HEK293 (cell line): ENCODE results near the gene PARD3B.

Experiments
- CTCF ChIA-PET: fragments of 350-600 bp; formaldehyde crosslinking; extraction: SDS; loops from one replicate; lab custom pipeline; 2021; ENCODE audit warnings: antibody characterized with exemption; lab: Yijun Ruan, JAX
- POLR2A ChIA-PET: fragments of 300-600 bp; formaldehyde crosslinking; extraction: SDS; loops from one replicate; lab custom pipeline; 2020; ENCODE audit warnings: antibody characterized with exemption, inconsistent platforms; lab: Yijun Ruan, JAX
- H3K27ac ChIP-seq: fragments of 200-500 bp; sonication (Bioruptor generic); 2 replicates; pipeline ENCODE4 v1.5.1; 2014; ENCODE audit warnings: low read depth, low read length, control low read depth, inconsistent platforms; ENCODE audit errors: extremely low read depth
- H3K36me3 ChIP-seq, 2 experiments: fragments of 200-500 bp in 1 of 2; sonication (Bioruptor generic) in 1 of 2; 1 replicate in 1 of 2; 2 replicates in 1 of 2; pipeline ENCODE4 v1.5.1; 2014 to 2017; ENCODE audit warnings: inconsistent platforms in 2 of 2, low read length in 2 of 2; ENCODE audit not compliant: control insufficient read depth in 2 of 2, insufficient read depth in 1 of 2
- H3K4me1 ChIP-seq: fragments of 200-500 bp; sonication (Bioruptor generic); 2 replicates; pipeline ENCODE4 v1.5.1; 2014; ENCODE audit warnings: mild to moderate bottlenecking, low read length, inconsistent platforms; ENCODE audit not compliant: control insufficient read depth, insufficient read depth
- H3K4me3 ChIP-seq: 2 replicates; pipeline ENCODE4 v1.5.1; 2011; ENCODE audit warnings: low read depth, mild to moderate bottlenecking, control low read depth, low read length, moderate library complexity
- H3K9me3 ChIP-seq: fragments of 200-500 bp; sonication (Bioruptor generic); 2 replicates; pipeline ENCODE4 v1.5.1; 2014; ENCODE audit warnings: low read depth, low read length, inconsistent platforms; ENCODE audit not compliant: control insufficient read depth, insufficient read depth
- BCL11A ChIP-seq: fragments of 450-650 bp; formaldehyde crosslinking; IDR thresholded peaks from 2 replicates; pipeline ENCODE4 v1.5.1; 2016; ENCODE audit warnings: low read depth, missing biosample characterization, missing genetic modification characterization
- GLI2 ChIP-seq: fragments of 450-650 bp; formaldehyde crosslinking; IDR thresholded peaks from 2 replicates; pipeline ENCODE4; 2017; ENCODE audit warnings: missing biosample characterization, missing genetic modification characterization, low read depth, borderline replicate concordance
- GLIS1 ChIP-seq: fragments of 450-650 bp; formaldehyde crosslinking; IDR thresholded peaks from 2 replicates; pipeline ENCODE4 v1.5.1; 2016; ENCODE audit warnings: missing biosample characterization, missing genetic modification characterization
- KLF7 ChIP-seq: fragments of 450-650 bp; formaldehyde crosslinking; IDR thresholded peaks from 2 replicates; pipeline ENCODE4 v1.5.1; 2016; ENCODE audit warnings: missing biosample characterization, missing genetic modification characterization, borderline replicate concordance
- SP7 ChIP-seq: fragments of 450-650 bp; formaldehyde crosslinking; IDR thresholded peaks from 2 replicates; pipeline ENCODE4 v1.5.1; 2016; ENCODE audit warnings: missing biosample characterization, missing genetic modification characterization
- ZBTB17 ChIP-seq: fragments of 450-650 bp; formaldehyde crosslinking; IDR thresholded peaks from 2 replicates; pipeline ENCODE4 v1.5.1; 2016; ENCODE audit warnings: missing biosample characterization, missing genetic modification characterization
- ZBTB20 ChIP-seq: fragments of 450-650 bp; formaldehyde crosslinking; IDR thresholded peaks from 2 replicates; pipeline ENCODE4 v1.5.1; 2016; ENCODE audit warnings: missing biosample characterization, missing genetic modification characterization
- ZBTB21 ChIP-seq: fragments of 450-650 bp; formaldehyde crosslinking; IDR thresholded peaks from 2 replicates; pipeline ENCODE4 v1.5.1; 2017; ENCODE audit warnings: missing biosample characterization, missing genetic modification characterization
- ZBTB8A ChIP-seq: fragments of 450-650 bp; formaldehyde crosslinking; IDR thresholded peaks from 2 replicates; pipeline ENCODE4 v1.5.1; 2016; ENCODE audit warnings: missing biosample characterization, missing genetic modification characterization
- ZFHX2 ChIP-seq: fragments of 450-650 bp; formaldehyde crosslinking; conservative IDR thresholded peaks from 2 replicates; pipeline ENCODE4 v1.5.1; 2016; ENCODE audit warnings: missing biosample characterization, missing genetic modification characterization
- ZNF114 ChIP-seq: fragments of 450-650 bp; formaldehyde crosslinking; IDR thresholded peaks from 2 replicates; pipeline ENCODE4 v1.5.0; 2017; ENCODE audit warnings: missing biosample characterization, missing genetic modification characterization
- ZNF169 ChIP-seq: fragments of 450-650 bp; formaldehyde crosslinking; IDR thresholded peaks from 2 replicates; pipeline ENCODE4 v1.5.1; 2016; ENCODE audit warnings: missing biosample characterization, missing genetic modification characterization
- ZNF266 ChIP-seq: fragments of 450-650 bp; formaldehyde crosslinking; IDR thresholded peaks from 2 replicates; pipeline ENCODE4 v1.5.1; 2016; ENCODE audit warnings: missing biosample characterization, missing genetic modification characterization, low read depth
- ZNF354C ChIP-seq: fragments of 450-650 bp; formaldehyde crosslinking; IDR thresholded peaks from 2 replicates; pipeline ENCODE4 v1.5.1; 2016; ENCODE audit warnings: missing biosample characterization, missing genetic modification characterization, low read depth, borderline replicate concordance
- ZNF366 ChIP-seq: fragments of 450-650 bp; formaldehyde crosslinking; conservative IDR thresholded peaks from 2 replicates; pipeline ENCODE4 v1.5.1; 2016; ENCODE audit warnings: missing biosample characterization, missing genetic modification characterization
- ZNF426 ChIP-seq: fragments of 450-650 bp; formaldehyde crosslinking; IDR thresholded peaks from 2 replicates; pipeline ENCODE4 v1.5.1; 2017; ENCODE audit warnings: missing biosample characterization, missing genetic modification characterization, mild to moderate bottlenecking, inconsistent platforms, moderate library complexity
- ZNF555 ChIP-seq: fragments of 450-650 bp; formaldehyde crosslinking; conservative IDR thresholded peaks from 2 replicates; pipeline ENCODE4 v1.5.1; 2017; ENCODE audit warnings: missing biosample characterization, mild to moderate bottlenecking, missing genetic modification characterization, inconsistent platforms
- ZNF629 ChIP-seq: fragments of 450-650 bp; formaldehyde crosslinking; IDR thresholded peaks from 2 replicates; pipeline ENCODE4 v1.5.1; 2017; ENCODE audit warnings: missing biosample characterization, missing genetic modification characterization
- ZNF654 ChIP-seq: fragments of 450-650 bp; formaldehyde crosslinking; IDR thresholded peaks from 2 replicates; pipeline ENCODE4 v1.5.1; 2016; ENCODE audit warnings: low read depth, missing biosample characterization, missing genetic modification characterization
- ZNF76 ChIP-seq: fragments of 450-650 bp; formaldehyde crosslinking; IDR thresholded peaks from 2 replicates; pipeline ENCODE4; 2016; ENCODE audit warnings: low read depth, missing biosample characterization, missing genetic modification characterization, borderline replicate concordance
- ZNF777 ChIP-seq: fragments of 450-650 bp; formaldehyde crosslinking; IDR thresholded peaks from 2 replicates; pipeline ENCODE4 v1.5.1; 2017; ENCODE audit warnings: missing biosample characterization, missing genetic modification characterization, borderline replicate concordance
- TF ChIP-seq, protein P1 (sequence below): fragments of 450-650 bp; formaldehyde crosslinking; IDR thresholded peaks from 2 replicates; pipeline ENCODE4 v1.5.1; 2016; ENCODE audit warnings: missing biosample characterization, missing genetic modification characterization
- TF ChIP-seq, protein P2 (sequence below): fragments of 450-650 bp; formaldehyde crosslinking; IDR thresholded peaks from 2 replicates; pipeline ENCODE4 v1.5.1; 2017; ENCODE audit warnings: missing biosample characterization, missing genetic modification characterization
- TF ChIP-seq, protein P3 (sequence below): fragments of 450-650 bp; formaldehyde crosslinking; IDR thresholded peaks from 2 replicates; pipeline ENCODE4 v1.5.1; 2016; ENCODE audit warnings: missing biosample characterization, missing genetic modification characterization, low read depth
- TF ChIP-seq, protein P4 (sequence below): fragments of 450-650 bp; formaldehyde crosslinking; IDR thresholded peaks from 2 replicates; pipeline ENCODE4 v1.5.1; 2017; ENCODE audit warnings: missing biosample characterization, missing genetic modification characterization

PARD3B gene

DNA sequence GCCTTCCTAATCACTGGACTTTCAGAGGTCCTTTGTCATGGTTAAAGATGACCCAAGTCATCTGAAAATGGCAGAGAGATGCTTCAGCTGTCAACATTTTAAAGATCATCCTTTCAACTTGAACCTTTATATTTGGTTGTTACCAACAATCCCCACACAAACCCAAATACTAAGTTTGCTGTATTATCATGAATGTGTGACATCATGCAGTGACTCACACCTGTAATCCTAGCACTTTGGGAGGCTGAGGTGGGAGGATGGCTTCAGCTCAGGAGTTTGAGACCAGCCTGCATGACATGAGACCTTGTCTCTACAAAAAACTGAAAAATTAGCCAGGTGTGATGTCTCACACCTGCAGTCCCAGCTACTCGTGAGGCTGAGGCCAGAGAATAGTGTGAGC lies 1081.8 kb downstream of the PARD3B start:
- Histone ChIP-seq H3K36me3 (no peaks in the 10 kb centered on the region), H3K9me3 (no peaks in the 10 kb centered on the region)
- no peak for TF ChIP-seq ZBTB17 (tag by site-specific recombination)
- no peak for TF ChIP-seq ZNF366
- peak; percentile 76 for TF ChIP-seq ZNF629 (tag by site-specific recombination)
- TF ChIP-seq ZBTB21: peak; percentile 55; the same call in 1 of the 2 replicates
- TF ChIP-seq, protein P1, sequence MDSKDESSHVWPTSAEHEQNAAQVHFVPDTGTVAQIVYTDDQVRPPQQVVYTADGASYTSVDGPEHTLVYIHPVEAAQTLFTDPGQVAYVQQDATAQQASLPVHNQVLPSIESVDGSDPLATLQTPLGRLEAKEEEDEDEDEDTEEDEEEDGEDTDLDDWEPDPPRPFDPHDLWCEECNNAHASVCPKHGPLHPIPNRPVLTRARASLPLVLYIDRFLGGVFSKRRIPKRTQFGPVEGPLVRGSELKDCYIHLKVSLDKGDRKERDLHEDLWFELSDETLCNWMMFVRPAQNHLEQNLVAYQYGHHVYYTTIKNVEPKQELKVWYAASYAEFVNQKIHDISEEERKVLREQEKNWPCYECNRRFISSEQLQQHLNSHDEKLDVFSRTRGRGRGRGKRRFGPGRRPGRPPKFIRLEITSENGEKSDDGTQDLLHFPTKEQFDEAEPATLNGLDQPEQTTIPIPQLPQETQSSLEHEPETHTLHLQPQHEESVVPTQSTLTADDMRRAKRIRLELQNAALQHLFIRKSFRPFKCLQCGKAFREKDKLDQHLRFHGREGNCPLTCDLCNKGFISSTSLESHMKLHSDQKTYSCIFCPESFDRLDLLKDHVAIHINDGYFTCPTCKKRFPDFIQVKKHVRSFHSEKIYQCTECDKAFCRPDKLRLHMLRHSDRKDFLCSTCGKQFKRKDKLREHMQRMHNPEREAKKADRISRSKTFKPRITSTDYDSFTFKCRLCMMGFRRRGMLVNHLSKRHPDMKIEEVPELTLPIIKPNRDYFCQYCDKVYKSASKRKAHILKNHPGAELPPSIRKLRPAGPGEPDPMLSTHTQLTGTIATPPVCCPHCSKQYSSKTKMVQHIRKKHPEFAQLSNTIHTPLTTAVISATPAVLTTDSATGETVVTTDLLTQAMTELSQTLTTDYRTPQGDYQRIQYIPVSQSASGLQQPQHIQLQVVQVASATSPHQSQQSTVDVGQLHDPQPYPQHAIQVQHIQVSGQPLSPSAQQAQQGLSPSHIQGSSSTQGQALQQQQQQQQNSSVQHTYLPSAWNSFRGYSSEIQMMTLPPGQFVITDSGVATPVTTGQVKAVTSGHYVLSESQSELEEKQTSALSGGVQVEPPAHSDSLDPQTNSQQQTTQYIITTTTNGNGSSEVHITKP (tag by site-specific recombination): peak; percentile 25; the same call in 1 of the 2 replicates
- TF ChIP-seq ZNF76 (tag by site-specific recombination): no peak
- no peak for TF ChIP-seq ZNF426 (tag by site-specific recombination)
- TF ChIP-seq BCL11A: no peak
- TF ChIP-seq, protein P2, sequence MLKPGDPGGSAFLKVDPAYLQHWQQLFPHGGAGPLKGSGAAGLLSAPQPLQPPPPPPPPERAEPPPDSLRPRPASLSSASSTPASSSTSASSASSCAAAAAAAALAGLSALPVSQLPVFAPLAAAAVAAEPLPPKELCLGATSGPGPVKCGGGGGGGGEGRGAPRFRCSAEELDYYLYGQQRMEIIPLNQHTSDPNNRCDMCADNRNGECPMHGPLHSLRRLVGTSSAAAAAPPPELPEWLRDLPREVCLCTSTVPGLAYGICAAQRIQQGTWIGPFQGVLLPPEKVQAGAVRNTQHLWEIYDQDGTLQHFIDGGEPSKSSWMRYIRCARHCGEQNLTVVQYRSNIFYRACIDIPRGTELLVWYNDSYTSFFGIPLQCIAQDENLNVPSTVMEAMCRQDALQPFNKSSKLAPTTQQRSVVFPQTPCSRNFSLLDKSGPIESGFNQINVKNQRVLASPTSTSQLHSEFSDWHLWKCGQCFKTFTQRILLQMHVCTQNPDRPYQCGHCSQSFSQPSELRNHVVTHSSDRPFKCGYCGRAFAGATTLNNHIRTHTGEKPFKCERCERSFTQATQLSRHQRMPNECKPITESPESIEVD (tag by site-specific recombination): no peak
- no peak for TF ChIP-seq GLI2 (tag by site-specific recombination)
- TF ChIP-seq SP7 (tag by site-specific recombination): 0 out of 2 replicates have a peak, but pooled peaks have one; percentile 42
- TF ChIP-seq, protein P3, sequence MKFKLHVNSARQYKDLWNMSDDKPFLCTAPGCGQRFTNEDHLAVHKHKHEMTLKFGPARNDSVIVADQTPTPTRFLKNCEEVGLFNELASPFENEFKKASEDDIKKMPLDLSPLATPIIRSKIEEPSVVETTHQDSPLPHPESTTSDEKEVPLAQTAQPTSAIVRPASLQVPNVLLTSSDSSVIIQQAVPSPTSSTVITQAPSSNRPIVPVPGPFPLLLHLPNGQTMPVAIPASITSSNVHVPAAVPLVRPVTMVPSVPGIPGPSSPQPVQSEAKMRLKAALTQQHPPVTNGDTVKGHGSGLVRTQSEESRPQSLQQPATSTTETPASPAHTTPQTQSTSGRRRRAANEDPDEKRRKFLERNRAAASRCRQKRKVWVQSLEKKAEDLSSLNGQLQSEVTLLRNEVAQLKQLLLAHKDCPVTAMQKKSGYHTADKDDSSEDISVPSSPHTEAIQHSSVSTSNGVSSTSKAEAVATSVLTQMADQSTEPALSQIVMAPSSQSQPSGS (tag by site-specific recombination): peak; percentile 9; the same call in 1 of the 2 replicates
- no peak; the same call in 1 of the 2 replicates for TF ChIP-seq ZFHX2 (tag by site-specific recombination)
- TF ChIP-seq, protein P4, sequence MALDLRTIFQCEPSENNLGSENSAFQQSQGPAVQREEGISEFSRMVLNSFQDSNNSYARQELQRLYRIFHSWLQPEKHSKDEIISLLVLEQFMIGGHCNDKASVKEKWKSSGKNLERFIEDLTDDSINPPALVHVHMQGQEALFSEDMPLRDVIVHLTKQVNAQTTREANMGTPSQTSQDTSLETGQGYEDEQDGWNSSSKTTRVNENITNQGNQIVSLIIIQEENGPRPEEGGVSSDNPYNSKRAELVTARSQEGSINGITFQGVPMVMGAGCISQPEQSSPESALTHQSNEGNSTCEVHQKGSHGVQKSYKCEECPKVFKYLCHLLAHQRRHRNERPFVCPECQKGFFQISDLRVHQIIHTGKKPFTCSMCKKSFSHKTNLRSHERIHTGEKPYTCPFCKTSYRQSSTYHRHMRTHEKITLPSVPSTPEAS (tag by site-specific recombination): no peak
- TF ChIP-seq, all 188 proteins: peak for 5
- H3K4me3 ChIP-seq: no peak overlapping the region
- ChIA-PET POLR2A (no interaction called here), CTCF (interaction anchor here (1.2 to 1.7 kb wide), 2 partner anchors 11 to 62 kb away, joined by 3 to 4 read pairs; no protein-coding TSS in a partner anchor)
- H3K27ac ChIP-seq: no peak overlapping the region
- no peaks in the 10 kb centered on the region for H3K4me1 ChIP-seq

DNA sequence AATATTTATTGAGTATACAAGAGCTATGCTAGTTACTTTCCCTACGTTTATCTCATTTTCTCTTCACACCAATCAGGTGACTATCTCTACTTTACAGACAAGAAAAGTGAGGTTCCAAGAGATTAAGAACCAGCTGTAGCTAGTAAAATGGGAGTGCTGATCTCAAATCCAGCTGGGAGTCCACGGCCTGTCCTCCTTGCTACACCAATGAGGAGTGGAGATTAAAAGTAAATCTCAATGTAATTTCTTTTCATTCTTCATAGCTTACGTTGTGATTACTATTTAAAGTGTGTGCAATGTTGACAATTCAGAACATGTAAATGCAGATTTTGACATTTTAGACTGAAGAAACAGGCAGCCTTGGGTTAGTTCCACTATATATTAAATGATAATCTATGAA lies 1083.1 kb downstream of the PARD3B start:
- no peaks in the 10 kb centered on the region for H3K36me3 ChIP-seq
- CTCF ChIA-PET: no interaction called here
- POLR2A ChIA-PET: no interaction called here
- no peak overlapping the region for H3K4me3 ChIP-seq
- H3K9me3 ChIP-seq: no peaks in the 10 kb centered on the region
- no peaks in the 10 kb centered on the region for H3K4me1 ChIP-seq
- no peak overlapping the region for H3K27ac ChIP-seq
- TF ChIP-seq ZNF777 (tag by site-specific recombination) (no peak), ZBTB21 (no peak), ZNF114 (no peak), ZBTB8A (tag by site-specific recombination) (no peak), KLF7 (tag by site-specific recombination) (no peak), ZNF555 (no peak), ZNF169 (tag by site-specific recombination) (no peak), ZBTB20 (no peak), ZNF654 (tag by site-specific recombination) (no peak), ZNF354C (tag by site-specific recombination) (no peak), GLIS1 (tag by site-specific recombination) (no peak), ZNF266 (no peak)
- TF ChIP-seq, protein P3 (tag by site-specific recombination): no peak
